Measurements from ENCODE around the gene NPR1.
"Not testable (repeated sequence)": the region's sequence is repeated elsewhere in the genome, so short reads cannot be mapped to it uniquely, and the experiment has no call there.

NPR1 gene

DNA sequence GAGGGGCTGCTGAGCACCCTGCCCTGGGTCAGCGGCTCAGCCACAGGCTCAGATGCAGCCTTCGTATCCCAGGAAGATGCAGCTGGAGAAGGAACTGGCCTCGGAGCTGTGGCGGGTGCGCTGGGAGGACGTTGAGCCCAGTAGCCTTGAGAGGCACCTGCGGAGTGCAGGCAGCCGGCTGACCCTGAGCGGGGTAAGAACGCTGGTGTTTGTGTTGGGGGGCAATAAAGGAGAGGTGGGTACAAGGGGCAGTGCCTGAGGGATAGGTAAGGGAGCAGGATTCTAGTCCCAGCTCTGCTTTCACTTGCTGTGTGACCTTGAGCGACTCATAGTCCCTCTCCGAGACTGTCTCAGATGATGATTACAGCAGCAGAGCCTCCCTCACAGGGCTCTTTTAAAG, 6.4 kb downstream of the NPR1 start:
- no peak for DNase-seq

DNA sequence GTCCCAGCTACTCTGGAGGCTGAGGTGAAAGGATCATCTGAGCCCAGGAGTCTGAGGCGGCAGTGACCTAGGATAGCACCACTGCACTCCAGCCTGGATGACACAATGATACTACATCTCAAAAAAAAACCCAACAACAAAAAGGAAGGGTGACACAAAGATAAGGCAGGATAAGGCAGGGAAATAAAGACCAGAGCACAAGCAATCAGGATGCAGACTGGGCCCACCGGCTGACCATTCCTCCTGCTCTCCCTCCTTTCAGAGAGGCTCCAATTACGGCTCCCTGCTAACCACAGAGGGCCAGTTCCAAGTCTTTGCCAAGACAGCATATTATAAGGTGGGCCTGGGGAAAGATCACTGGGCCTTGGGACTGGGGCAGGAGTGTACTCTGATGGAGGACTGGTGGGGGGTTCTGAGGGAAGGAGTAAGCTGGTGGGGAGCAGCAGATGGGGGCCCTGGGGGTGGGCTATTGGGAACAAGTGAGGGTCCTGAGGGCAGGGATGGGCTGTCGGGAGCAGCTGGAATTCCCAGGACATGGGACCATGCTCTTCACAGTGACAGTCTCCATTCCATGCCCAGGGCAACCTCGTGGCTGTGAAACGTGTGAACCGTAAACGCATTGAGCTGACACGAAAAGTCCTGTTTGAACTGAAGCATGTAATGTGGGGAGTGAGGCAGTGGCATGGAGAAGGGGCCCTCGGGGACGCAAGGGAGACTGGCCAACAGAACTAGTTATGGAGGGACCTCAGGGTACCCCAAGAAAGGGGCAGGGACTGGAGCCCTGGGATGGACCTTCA, 7.3 kb downstream of the NPR1 start:
- DNase-seq = no peak

GRCh38 chr1:153687346-153688125, 9.0 kb downstream of the NPR1 start:
- no peak for DNase-seq

DNA sequence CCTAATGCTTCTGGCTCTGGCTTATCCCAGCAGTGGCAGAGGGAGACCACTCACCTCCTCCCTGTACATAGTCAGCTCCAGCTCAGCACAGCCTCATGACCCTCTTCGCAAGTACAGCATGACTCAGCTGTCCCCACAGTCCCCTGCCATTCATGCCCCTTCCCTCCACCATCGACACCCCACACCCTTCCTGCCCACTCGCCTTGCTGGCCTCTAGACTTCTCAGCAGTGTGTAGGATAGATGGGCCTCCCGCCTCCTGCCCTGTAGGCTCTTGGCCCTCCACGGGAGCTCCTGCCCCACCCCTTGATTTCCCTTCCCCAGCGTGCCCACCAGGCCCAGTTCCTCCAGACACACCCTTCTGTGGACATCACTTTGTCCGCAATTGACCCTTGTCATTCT, 9.8 kb downstream of the NPR1 start:
- DNase-seq = no peak

DNA sequence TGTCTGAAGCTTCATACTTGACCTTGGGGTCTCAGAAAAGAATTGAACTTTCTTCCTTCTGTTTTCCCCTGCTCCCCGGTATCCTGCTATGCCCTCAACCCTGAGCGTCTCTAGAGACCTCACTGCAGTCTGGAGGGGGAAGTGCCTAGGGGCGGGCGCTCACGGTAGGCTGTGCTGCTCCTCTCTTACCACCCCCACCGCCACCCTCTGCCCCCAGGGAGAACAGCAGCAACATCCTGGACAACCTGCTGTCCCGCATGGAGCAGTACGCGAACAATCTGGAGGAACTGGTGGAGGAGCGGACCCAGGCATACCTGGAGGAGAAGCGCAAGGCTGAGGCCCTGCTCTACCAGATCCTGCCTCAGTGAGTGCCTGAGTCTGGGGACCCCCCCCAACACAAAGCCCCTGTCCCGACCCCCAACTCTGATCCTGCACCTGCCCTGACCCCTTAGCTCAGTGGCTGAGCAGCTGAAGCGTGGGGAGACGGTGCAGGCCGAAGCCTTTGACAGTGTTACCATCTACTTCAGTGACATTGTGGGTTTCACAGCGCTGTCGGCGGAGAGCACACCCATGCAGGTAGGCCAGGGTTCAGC, 10.3 kb downstream of the NPR1 start:
- no peak for DNase-seq

DNA sequence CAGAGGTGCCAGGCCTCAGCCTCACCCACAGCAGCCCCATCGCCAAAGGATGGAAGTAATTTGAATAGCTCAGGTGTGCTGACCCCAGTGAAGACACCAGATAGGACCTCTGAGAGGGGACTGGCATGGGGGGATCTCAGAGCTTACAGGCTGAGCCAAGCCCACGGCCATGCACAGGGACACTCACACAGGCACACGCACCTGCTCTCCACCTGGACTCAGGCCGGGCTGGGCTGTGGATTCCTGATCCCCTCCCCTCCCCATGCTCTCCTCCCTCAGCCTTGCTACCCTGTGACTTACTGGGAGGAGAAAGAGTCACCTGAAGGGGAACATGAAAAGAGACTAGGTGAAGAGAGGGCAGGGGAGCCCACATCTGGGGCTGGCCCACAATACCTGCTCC, 15.0 kb downstream of the NPR1 start:
- no peak for DNase-seq

- DNase-seq = no peak
Measured at GRCh38 chr1:153696741-153697140, 18.3 kb downstream of the NPR1 start.

GRCh38 chr1:153697191-153698019, 18.9 kb downstream of the NPR1 start:
- DNase-seq = peak; percentile 36

- DNase-seq = peak; percentile 78
Measured at GRCh38 chr1:153698020-153698922, 19.8 kb downstream of the NPR1 start.

- DNase-seq = no peak
Measured at GRCh38 chr1:153698923-153699714, 20.6 kb downstream of the NPR1 start.

- no peak for DNase-seq
Measured at GRCh38 chr1:153699768-153700167, 21.3 kb downstream of the NPR1 start.

- DNase-seq = no peak
Measured at GRCh38 chr1:153705484-153705883, 27.0 kb downstream of the NPR1 start.

- DNase-seq = no peak
Measured at GRCh38 chr1:153711026-153711425, 32.5 kb downstream of the NPR1 start.

- not testable (repeated sequence) for DNase-seq
Measured at GRCh38 chr1:153716211-153716610, 37.7 kb downstream of the NPR1 start.

- no peak for DNase-seq
Measured at GRCh38 chr1:153717330-153717729, 38.8 kb downstream of the NPR1 start.

DNA sequence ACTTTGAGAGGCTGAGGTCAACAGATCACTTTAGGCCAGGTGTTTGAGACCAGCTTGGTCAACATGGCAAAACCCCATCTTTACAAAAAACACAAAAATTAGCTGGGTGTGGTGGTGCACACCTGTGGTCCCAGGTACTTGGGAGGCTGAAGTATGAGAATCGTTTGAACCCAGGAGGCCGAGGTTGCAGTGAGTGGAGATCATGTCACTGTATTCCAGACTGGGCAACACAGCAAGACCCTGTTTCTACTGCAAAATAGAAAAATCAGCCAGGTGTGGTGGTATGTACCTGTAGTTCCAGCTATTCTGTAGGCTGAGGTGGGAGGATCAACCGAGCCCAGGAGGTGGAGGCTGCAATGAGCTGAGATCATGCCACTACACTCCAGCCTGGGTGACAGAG, 45.2 kb downstream of the NPR1 start:
- DNase-seq = no peak

DNA sequence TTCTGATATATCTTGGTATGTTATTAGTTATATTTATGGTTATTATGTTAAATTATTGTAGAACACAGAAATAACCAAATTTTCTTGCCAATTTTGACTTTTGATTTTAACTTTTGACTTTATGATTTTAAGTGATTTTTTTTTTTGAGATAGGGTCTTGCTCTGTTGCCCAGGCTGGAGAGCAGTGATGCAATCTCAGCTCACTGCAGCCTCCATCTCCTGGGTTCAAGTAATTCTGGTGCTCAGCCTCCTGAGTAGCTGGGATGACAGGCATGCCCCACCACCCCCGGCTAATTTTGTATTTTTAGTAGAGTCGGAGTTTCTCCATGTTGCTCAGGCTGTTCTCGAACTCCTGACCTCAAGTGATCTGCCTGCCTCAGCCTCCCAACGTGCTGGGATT, 46.1 kb downstream of the NPR1 start:
- DNase-seq = not testable (repeated sequence)

DNA sequence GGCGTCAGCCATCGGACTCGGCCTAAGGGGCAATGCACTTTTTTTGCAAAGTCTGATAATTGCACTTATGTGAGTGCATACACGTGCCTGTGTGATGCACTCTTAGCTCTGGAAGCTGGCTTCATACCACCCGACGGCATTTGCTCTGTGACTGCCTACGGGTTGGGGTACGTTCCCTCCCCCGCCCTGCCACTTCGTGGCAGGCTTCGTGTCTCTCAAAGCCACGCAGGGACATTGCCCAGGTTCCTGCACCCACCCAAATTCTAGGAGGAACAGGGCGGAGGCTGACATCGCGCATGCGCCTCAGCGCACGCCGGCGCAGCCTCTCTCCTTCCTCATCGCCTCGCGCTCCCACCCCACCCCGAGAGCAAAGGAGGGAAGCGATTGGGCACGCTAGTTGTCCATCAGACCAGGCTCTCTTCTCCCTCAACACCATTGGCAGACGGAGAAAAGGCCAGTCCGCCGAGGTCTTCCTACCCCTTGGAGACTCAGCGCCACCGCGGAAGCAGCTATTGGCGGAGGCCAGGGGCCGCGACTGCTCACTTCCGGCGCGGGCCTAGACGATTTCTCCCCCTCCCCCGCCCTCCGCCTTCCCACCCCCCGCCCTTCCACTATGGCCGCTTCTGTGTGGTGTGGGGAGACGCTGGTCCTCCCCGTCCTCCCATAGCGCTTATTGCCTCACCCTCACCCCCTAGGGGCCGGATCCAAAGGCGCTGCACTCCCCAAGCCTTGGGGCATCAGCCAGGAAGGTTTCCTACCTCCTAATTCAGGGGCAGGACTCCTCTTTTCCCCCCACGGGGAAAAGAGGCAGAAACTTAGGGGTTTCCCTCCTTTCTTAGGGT, 49.2 kb downstream of the NPR1 start, which contains the start of gene INTS3:
TSS of gene INTS3 (plus strand) at position 588 of the 842 bp plus-strand sequence. CDS start 585 bp downstream, outside the sequence.
- peak; percentile 100 for DNase-seq

DNA sequence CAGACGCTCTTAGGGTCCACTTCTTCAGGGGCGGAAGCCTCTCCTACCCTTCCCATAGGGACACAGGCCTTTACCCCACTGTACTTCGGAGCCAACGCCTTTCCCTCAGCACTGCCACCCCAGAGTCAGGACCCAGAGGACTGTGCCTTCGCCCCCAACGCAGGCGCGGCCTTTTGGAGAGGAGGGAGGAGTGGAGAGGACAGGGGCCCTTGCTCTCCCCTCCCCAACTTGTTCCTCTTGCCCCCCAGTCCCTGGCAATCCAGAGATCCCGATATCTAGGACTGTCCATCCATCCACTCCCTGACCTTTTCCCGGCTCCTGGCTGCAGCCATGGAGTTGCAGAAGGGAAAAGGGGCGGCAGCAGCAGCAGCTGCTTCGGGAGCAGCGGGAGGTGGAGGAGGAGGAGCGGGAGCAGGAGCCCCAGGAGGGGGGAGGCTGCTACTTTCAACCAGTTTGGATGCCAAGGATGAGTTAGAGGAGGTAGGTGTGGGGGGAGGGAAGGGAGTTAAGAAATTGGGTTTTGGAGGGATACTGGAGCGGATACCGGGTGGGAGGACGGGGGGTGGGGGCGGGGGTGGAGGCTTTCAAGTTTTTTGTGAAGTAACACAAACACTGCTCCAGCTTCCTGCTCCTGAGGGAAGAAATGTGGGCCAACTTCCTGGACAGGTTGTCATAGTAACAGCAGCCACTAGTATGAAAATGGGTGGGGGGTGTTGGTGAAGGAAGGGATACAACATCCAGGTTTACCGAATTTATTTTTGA, 50.0 kb downstream of the NPR1 start:
- peak; percentile 71 for DNase-seq
